HEK293T (cell line): ENCODE measurements around the gene NCS1.

Experiments used
- ARNT ChIP-seq: fragments of 450-650 bp; IDR thresholded peaks from 2 replicates; pipeline ENCODE4 v1.6.1; 2017; ENCODE audit warnings: mild to moderate bottlenecking
- BHLHE40 ChIP-seq: fragments of 450-650 bp; IDR thresholded peaks from 2 replicates; pipeline ENCODE4 v1.6.1; 2016; ENCODE audit warnings: mild to moderate bottlenecking, moderate library complexity, borderline replicate concordance
- CTBP1 ChIP-seq: fragments of 450-650 bp; IDR thresholded peaks from 2 replicates; pipeline ENCODE4 v1.6.1; 2016; ENCODE audit warnings: borderline replicate concordance
- FOXA1 ChIP-seq: fragments of 450-650 bp; IDR thresholded peaks from 2 replicates; pipeline ENCODE4 v1.6.1; 2016; ENCODE audit warnings: mild to moderate bottlenecking
- FOXM1 ChIP-seq: fragments of 450-650 bp; IDR thresholded peaks from 2 replicates; pipeline ENCODE4 v1.6.1; 2017; ENCODE audit warnings: mild to moderate bottlenecking, borderline replicate concordance
- SP1 ChIP-seq: fragments of 450-650 bp; IDR thresholded peaks from 2 replicates; pipeline ENCODE4 v1.6.1; 2017
- SUZ12 ChIP-seq: fragments of 450-650 bp; IDR thresholded peaks from 2 replicates; pipeline ENCODE4 v1.6.1; 2016; ENCODE audit warnings: mild to moderate bottlenecking
- TARDBP ChIP-seq: fragments of 450-650 bp; IDR thresholded peaks from 2 replicates; pipeline ENCODE4 v1.6.1; 2016
- ZNF384 ChIP-seq: fragments of 450-650 bp; IDR thresholded peaks from 2 replicates; pipeline ENCODE4 v1.6.1; 2016
- TF ChIP-seq, protein P1 (sequence below): fragments of 450-650 bp; IDR thresholded peaks from 2 replicates; pipeline ENCODE4 v1.6.1; 2016

DNA sequence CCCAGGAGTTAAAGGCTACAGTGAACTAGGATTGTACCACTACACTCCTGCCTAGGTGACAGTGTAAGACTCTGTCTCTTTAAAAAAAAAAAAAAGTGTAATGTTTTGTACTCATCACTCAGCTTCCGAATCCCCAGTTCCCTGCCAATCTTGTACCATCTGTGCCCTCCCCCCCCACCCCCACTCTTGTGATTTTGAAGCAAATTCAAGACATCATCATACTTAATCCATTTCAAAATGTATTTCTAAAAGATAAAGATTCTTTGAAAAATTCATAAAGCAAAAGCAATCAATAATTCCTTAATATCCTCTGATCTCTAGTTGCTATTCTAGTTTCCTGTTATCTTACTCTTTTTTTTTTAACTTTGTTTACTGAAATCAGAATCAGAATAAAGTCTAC lies 58.4 kb downstream of the NCS1 start:
- no peak for TF ChIP-seq SP1
- TF ChIP-seq SUZ12: no peak
- no peak for TF ChIP-seq TARDBP
- TF ChIP-seq ARNT: no peak
- TF ChIP-seq CTBP1: no peak
- TF ChIP-seq BHLHE40: no peak
- no peak for TF ChIP-seq FOXA1
- TF ChIP-seq ZNF384: no peak
- TF ChIP-seq, protein P1, sequence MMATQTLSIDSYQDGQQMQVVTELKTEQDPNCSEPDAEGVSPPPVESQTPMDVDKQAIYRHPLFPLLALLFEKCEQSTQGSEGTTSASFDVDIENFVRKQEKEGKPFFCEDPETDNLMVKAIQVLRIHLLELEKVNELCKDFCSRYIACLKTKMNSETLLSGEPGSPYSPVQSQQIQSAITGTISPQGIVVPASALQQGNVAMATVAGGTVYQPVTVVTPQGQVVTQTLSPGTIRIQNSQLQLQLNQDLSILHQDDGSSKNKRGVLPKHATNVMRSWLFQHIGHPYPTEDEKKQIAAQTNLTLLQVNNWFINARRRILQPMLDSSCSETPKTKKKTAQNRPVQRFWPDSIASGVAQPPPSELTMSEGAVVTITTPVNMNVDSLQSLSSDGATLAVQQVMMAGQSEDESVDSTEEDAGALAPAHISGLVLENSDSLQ: no peak
- no peak for TF ChIP-seq FOXM1
